ENCODE measurements around the gene FOXK1.

The FOXK1 gene

DNA sequence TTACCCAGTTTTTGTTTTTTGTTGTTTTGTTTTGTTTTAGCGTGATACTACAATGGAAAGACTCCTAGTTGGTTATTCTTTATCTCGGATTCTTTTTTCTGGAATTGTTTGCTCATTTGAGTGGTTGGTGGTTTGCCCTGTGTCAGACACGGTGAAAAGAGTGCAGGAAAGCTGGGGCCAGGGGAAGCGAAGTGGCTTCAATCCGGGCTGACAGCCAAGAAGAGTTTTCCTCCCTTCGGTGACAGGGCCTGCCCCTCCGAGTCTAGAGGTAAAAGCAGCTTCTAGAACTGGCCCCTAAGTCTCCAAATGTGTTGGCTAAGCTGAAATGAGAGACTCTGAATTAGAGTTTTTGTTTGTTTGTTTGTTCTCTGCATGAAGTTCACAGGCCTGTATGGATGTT is 87.7 kb downstream of the FOXK1 start:
- no peak for DNase-seq (ENCODE audit: low read depth)
- TF ChIP-seq, protein P1, sequence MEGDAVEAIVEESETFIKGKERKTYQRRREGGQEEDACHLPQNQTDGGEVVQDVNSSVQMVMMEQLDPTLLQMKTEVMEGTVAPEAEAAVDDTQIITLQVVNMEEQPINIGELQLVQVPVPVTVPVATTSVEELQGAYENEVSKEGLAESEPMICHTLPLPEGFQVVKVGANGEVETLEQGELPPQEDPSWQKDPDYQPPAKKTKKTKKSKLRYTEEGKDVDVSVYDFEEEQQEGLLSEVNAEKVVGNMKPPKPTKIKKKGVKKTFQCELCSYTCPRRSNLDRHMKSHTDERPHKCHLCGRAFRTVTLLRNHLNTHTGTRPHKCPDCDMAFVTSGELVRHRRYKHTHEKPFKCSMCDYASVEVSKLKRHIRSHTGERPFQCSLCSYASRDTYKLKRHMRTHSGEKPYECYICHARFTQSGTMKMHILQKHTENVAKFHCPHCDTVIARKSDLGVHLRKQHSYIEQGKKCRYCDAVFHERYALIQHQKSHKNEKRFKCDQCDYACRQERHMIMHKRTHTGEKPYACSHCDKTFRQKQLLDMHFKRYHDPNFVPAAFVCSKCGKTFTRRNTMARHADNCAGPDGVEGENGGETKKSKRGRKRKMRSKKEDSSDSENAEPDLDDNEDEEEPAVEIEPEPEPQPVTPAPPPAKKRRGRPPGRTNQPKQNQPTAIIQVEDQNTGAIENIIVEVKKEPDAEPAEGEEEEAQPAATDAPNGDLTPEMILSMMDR (IDR thresholded peaks at IDR 0.05; ENCODE audit: low read depth, low read length, missing control alignments): no peak
- no peak overlapping the region for H3K4me3 ChIP-seq (ENCODE audit: low read depth, low read length)

DNA sequence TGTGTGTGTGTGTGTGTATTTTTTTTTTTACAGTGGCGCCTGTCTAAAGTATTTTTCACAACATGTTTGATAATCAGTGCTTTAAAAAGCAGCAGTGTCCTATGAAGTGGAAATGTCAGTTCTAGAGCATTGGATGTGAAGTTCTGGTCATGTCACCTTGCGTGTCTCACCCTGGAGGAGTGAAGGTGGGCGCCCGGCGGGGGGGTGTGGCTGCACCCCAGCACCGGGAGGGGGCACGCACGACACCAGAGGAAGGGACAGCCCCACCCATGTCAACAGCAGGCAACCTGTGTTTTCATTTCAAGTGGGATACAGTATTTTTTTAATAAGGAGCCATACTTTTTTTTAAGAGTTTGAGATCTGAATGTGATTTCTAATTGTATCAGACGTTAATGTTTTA is 88.8 kb downstream of the FOXK1 start:
- TF ChIP-seq, protein P1 (IDR thresholded peaks at IDR 0.05; ENCODE audit: low read depth, low read length, missing control alignments): no peak
- no peak for DNase-seq (ENCODE audit: low read depth)
- no peak overlapping the region for H3K4me3 ChIP-seq (ENCODE audit: low read depth, low read length)

DNA sequence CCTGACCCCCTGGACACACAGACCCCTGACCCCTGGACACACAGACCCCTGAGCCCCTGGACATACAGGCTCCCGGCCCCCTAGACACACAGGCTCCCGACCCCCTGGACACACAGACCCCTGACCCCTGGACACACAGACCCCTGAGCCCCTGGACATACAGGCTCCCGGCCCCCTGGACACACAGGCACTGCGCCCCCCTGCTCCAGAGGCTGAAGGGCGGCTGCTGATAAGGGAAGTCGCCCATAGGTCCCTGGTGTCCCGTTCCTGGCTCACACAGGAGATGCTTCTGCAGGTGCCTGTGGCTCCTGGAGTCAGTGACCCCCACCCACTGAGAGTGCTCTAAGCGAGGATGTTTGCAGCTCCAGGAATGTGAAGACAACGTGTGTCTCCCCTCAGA is 89.6 kb downstream of the FOXK1 start:
- TF ChIP-seq, protein P1 (IDR thresholded peaks at IDR 0.05; ENCODE audit: low read depth, low read length, missing control alignments): no peak
- H3K4me3 ChIP-seq (ENCODE audit: low read depth, low read length): no peak overlapping the region
- DNase-seq (ENCODE audit: low read depth): no peak

DNA sequence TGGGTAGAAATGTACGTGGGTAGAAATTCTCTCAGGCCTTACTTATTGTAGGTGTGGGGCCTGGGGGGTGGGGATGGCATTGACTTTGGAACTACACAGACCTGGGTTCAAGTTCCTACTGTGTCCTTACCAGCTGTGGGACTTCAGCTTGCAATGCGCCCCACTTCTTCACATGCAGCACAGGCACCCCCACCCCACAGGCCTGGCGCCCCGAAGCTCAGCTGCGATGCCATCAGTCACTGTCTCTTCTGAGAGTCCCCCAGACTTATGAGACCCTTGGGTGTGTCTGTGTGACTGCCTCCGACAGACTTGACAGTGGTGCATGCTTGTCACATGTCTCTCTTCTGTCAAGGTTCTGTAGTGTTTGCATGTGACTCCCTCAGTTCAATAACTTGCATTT is 90.2 kb downstream of the FOXK1 start:
- no peak for DNase-seq (ENCODE audit: low read depth)

DNA sequence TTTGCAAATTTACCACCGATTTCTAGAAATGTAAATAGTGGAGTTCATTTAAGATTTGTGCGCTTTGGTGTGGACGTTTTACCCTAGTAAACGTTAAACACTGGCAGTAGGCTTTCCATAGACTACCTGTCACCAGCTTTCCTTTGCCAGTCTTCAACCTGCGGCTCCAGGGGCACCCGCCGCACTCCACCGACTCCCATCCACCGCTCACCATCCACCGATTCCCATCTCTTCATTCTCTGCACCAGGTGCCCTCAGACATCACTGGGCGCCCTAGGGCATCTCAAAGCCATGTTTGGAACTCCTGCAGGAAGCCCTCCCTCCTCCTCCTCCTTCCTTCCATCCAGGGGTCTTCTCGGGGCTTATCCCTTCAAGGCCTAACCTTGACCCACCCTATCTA is 91.9 kb downstream of the FOXK1 start:
- TF ChIP-seq, protein P1 (IDR thresholded peaks at IDR 0.05; ENCODE audit: low read depth, low read length, missing control alignments): no peak
- DNase-seq (ENCODE audit: low read depth): no peak
- no peak overlapping the region; the same call in 1 of the 2 replicates for H3K4me3 ChIP-seq (ENCODE audit: low read depth, low read length)

More for the DNA sequence above, 90.2 kb downstream of the FOXK1 start:
- no peak overlapping the region for H3K4me3 ChIP-seq (ENCODE audit: low read depth, low read length)
- TF ChIP-seq, protein P1 (IDR thresholded peaks at IDR 0.05; ENCODE audit: low read depth, low read length, missing control alignments): no peak

DNA sequence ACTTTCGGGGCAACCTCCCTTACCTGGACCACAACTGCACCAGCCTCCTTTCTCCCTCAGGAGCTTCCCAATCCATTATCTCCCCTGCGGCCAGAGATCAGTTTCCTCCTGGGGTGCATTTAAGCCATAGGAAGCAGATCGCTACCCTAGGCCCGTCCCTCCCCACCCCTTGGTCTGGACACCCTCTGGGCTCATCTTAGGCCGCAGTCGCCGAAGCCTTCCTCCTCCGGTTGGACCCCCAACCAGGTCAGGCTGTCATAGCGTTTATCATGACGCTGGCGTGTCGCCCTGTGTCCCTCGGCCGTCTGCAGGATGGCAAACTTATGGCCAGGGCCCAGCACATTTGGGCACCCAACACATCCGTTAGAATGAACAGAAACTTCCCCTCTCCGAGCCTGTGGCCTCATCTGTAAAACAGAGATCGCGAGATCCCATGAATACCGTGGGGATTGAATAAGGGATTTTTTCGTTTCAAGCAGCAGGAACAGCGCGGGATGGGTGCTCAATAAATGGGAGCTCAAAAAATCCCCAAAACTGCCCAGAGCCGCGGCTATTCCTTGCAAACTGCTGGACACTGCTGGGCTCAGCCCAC is 92.7 kb downstream of the FOXK1 start:
- H3K4me3 ChIP-seq (ENCODE audit: low read depth, low read length): peak overlapping the region; percentile 97
- DNase-seq (ENCODE audit: low read depth): no peak

More for the DNA sequence above, 92.7 kb downstream of the FOXK1 start:
- TF ChIP-seq, protein P1 (IDR thresholded peaks at IDR 0.05; ENCODE audit: low read depth, low read length, missing control alignments): no peak
